GM20431 (cell line): Measurements from ENCODE around the gene FFAR1.
"Not testable (repeated sequence)": the region's sequence is repeated elsewhere in the genome, so short reads cannot be mapped to it uniquely, and the experiment has no call there.

Experiments used
- in situ Hi-C: fragments of 300-500 bp; cut with MseI, MboI; formaldehyde crosslinking; loops from one replicate; pipeline ENCODE4 v1.15.0; 2020; ENCODE audit warnings: low sequenced_read_pairs; ENCODE audit not compliant: unreplicated experiment

The FFAR1 gene

DNA sequence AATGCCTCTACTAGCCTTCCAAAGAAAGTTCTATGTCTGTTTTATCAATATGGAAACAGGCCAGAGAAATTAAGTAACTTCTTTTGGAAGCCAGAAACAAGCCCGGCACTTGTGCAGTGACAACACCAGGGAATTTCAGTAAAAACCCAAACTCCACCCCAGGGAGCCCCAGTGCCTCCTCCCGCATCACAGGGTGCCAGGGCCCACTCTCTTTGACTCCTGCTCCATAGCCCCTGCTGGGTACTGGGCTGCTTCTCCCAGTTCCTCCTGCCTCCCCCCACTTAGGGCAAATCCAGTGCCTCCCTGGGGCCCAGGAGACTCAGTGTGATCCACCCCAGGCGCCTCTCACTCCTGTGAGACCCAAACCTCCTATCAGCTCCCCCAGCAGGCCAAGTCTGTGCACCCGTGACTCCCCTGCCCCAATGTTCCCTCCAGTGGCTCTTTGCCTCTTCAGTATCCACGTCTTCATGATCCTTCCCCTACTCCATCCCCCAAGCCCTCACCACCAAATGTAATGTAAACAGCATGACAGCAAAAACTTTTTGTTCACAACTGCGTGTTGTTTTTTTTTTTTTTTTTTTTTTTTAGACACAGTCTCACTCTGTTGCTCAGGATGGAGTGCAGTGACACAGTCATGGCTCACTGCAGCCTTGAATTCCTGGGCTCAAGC, 8.2 kb downstream of the FFAR1 start:
- in situ Hi-C loops: loop anchor here (10.0 kb wide), 1 partner anchor 109 kb away; no protein-coding TSS in a partner anchor

DNA sequence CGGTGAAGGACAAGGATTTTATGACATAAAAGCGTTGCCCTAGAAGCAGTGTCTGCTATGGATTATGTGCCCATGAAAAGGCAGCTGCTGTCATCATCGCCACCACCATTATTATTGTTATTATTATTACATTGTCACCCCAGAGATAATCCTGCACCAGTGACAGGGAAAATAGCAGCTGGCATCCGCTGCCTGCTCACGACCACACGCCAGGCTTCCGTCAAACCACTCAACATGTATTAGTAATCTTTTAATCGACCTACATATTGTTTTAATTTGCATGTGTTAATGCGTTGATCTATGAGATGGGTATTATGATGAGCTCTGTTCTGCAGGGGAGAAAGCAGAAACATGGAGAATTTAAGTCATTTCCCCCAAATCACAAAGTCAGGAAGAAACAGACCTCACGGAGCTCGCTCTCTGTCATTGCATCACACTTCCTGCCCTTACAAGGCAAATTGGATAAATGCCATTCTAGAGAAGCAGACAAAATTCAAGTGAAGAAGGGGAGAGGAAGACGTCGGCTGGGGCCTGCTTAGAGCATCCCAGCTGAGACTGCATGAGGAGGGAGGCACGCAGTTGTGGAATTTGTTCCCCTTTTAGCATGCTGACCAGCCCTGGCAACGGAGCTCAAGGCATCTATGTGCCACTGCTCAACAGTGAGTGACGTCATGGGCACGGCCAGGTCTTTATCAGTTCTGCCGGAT, 10.3 kb downstream of the FFAR1 start, which contains the start of gene FFAR3:
Gene FFAR3 (plus strand): TSS at position 594 of the 707 bp plus-strand sequence. CDS start 431 bp downstream, outside the sequence.
- in situ Hi-C loops: loop anchor here (10.0 kb wide), 1 partner anchor 107 kb away; no protein-coding TSS in a partner anchor

DNA sequence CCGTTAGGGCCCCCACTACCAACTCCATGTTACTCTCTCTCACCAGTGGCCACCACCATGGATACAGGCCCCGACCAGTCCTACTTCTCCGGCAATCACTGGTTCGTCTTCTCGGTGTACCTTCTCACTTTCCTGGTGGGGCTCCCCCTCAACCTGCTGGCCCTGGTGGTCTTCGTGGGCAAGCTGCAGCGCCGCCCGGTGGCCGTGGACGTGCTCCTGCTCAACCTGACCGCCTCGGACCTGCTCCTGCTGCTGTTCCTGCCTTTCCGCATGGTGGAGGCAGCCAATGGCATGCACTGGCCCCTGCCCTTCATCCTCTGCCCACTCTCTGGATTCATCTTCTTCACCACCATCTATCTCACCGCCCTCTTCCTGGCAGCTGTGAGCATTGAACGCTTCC, 11.1 kb downstream of the FFAR1 start:
- in situ Hi-C loops: loop anchor here (10.0 kb wide), 1 partner anchor 106 kb away; no protein-coding TSS in a partner anchor

DNA sequence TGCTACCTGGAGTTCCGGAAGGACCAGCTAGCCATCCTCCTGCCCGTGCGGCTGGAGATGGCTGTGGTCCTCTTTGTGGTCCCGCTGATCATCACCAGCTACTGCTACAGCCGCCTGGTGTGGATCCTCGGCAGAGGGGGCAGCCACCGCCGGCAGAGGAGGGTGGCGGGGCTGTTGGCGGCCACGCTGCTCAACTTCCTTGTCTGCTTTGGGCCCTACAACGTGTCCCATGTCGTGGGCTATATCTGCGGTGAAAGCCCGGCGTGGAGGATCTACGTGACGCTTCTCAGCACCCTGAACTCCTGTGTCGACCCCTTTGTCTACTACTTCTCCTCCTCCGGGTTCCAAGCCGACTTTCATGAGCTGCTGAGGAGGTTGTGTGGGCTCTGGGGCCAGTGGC, 11.7 kb downstream of the FFAR1 start:
- in situ Hi-C loops: loop anchor here (10.0 kb wide), 1 partner anchor 105 kb away; no protein-coding TSS in a partner anchor

DNA sequence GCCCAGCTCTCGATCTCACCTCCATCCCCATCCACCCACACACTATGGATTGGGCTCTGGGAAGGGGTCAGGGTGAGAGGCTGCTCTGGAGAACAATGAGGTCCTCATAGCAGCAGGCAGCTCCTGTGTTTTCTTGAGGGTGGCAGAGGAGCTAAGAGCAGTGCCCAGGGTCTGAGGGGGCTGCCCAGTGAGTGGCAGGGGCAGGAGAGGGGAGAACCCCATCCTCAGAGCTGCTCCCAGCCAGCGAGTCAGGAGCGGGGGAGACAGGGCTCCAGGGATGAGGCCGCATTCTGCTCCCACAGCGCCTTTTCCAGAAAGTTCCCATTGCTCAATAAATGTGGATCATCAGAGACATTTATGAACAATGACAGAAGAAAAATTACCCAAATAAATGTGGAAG, 12.4 kb downstream of the FFAR1 start:
- in situ Hi-C loops: not testable (repeated sequence)

DNA sequence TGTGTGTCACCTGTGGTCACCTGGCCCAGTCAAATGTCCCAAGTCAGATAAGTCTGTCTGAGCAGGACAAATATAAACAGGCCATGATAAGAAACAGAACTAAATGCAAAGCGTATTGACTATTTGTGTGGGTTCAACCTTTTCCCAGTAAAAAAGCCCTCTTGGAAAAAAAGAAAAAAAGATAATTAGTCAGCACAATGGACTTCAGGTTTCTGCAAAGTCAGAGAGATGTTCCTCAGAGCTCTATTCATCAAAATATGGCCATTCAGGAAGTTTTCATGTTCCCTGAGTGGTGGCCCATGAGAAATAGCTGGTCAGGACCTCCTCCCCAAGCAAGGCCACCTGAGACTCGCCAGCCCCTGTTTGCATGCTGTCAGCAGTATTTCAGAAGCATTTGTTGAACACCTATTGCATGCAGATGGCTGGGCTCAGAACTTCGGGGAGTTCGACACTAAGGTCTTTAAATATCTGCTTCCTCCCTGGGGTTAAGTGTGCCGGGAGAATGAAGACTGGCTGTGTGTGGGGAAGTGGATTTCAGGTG, 13.2 kb downstream of the FFAR1 start:
- in situ Hi-C loops: no loop called here

DNA sequence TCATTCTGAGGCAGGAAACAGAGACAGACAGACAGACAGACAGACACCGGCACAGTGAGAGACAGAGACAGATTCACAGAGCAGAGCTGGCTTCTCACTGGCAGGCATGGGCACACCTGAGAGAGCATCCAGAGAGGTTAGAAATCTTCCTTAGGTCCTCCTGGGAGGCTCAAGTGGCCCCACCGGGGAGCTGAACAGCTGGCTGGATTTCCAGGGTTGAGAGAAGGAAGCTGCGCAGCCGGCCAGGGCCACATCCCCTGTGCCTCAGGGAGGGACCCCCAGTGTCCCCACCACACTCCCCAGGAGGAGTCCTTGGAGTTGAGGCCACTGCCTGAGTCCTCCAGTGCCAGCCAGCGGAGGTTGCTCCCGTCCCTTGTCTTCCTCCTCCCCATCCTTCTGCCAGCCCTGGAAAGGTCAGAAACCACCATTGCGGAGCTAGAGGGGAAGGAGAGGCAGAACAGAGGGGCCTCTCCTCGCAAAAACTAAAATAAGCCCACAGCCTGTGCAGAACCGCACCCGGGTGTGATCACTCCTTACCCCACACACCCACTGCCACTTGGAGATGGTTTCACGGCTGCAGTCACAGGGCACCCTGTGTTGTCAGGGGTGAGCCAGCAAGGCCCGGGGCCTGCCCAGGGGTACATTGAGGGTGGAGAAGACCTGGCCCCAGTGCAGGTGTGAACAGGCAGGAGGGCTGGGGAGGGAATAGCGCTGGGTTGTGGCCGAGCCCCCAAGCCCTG, 14.7 kb downstream of the FFAR1 start:
- in situ Hi-C loops: no loop called here

DNA sequence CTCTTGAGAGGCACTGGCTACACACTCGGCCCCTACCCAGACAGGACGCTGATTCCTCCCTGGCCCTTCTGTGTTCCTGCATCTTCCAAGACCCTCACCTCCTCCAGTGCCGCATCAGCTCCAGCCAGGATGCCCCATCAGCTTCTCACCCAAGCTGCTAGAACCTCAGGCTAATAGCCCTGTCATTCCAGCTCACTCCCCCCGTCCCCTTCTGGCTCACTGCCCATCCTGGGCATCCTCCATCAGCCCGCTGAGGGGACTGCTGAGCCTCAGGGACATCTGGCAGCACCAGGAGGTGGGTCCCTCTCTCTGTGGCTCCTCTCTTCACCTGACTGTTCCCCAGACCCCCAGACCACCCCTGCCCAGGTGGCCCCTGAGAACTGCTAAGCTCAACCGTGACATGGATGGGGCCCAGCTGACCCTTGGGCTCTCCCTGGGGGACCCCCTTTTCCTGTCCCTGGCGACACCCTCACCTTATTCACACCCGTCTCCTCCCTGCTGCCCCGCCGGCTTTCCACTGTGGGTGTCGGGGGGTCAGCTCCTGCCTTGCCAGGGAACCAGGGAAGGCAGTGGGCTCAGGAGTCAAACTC, 15.4 kb downstream of the FFAR1 start:
- in situ Hi-C loops: no loop called here

DNA sequence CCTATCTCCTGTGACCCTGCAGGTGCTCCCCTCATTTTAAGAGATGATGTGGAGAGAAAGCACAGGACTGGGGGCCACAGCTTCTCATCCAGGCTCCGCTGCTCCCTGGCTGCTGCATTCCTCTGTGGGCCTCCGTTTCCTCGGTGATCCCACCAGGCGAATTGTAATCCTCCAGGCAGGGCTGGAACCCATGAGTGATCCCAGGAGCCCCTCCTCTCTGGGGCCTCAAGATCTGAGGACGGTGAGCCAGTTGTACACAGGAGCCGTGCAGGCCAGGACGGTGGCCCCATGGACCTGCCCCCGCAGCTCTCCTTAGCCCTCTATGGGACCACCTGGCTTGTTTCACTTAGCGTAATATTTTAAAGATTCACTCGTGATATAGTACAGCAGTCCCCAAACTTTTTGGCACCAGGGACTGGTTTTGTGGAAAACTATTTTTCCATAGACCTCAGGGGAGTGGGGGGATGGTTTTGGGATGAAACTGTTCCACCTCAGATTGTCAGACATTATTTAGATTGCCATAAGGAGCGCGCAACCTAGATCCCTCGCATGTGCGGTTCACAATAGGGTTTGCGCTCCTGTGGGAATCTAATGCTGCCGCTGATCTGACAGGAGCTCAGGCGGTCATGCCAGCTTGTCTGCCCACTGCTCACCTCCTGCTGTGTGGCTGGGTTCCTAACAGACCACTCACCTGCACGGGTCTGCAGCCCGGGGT, 16.2 kb downstream of the FFAR1 start:
- in situ Hi-C loops: no loop called here

DNA sequence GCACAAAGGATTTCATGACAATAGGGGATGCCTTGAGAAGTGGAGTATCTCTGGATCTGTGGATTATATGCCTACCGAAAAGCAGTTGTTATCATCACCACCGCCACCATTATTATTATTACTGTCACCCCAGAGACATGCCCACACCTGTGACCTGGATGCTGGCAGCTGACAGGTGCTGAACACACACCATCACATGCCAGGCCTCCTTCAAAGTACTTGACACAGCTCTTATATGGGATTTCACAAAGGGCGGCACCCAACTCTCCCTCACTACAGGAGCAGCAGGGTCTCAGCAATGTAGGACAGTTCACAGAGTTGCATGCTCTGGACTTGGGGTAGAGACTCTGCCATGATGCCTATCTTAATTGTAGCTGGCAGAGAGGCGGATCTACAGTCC, 17.6 kb downstream of the FFAR1 start:
- in situ Hi-C loops: no loop called here

DNA sequence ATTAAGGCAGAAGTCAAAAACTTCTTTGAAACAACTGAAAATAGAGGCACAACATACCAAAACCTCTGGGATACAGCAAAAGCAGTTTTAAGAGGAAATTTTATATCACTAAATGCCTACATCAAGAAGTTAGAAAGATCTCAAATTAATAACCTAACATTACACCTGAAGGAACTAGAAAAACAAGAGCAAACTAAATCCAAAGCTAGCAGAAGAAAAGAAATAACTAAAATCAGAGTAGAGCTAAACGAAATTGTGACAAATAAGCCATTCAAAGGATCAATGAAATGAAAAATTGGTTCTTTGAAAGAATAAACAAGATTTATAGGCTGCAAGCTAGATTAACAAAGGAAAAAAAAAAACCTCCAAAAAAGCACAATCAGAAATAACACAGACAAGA, 20.7 kb downstream of the FFAR1 start:
- in situ Hi-C loops: no loop called here

DNA sequence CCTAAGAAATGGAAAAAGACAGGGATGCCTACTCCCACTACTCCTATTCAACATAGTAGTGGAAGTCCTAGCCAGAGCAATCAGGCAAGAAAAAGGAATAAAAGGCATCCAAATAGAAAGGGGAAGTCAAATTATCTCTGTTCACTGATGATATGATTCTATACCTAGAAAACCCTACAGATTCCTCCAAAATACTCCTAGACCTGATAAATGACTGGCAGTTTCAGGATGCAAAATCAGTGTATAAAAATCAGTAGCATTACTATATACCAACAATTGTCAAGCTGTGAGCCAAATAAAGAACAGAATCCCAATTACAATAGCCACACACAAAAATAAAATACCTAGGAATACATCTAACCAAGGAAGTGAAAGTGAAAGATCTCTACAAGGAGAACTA, 21.8 kb downstream of the FFAR1 start:
- in situ Hi-C loops: no loop called here

DNA sequence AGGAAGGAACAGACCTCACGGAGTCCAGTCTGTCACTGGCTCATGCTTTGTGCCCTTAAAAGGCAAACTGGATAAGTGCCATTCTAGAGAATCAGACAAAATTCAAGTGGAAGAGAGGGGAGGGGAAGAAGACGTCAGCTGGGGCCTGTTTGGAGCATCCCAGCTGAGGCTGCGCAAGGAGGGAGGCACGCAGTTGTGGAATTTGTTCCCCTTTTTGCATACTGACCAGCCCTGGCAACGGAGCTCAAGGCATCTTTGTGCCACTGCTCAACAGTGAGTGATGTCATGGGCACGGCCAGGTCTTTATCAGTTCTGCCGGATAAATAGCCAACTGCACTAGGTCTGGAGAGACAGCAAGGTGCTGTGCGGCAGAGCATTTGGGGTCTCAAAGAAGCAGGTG, 23.0 kb downstream of the FFAR1 start, which contains the start of gene GPR42:
Gene GPR42 (plus strand): TSS at position 347 of the 400 bp plus-strand sequence. CDS start 292 bp downstream, outside the sequence.
- in situ Hi-C loops: no loop called here

DNA sequence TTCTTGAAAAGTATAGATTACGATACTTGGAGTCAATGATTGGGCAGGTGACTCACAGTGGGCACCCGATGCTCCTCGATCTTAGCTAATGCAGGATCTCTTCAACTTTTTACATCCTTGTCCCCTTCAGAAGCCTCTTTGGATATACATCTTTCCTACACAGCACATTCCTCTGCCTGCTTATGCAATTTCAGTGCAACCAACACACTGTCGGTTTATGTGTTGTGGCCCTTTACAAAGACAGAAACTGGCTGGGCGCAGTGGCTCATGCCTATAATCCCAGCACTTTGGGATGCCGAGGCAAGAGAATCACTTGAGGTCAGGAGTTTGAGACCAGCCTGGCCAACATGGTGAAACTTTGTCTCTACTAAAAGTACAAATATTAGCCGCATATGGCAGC, 25.8 kb downstream of the FFAR1 start:
- in situ Hi-C loops: no loop called here

DNA sequence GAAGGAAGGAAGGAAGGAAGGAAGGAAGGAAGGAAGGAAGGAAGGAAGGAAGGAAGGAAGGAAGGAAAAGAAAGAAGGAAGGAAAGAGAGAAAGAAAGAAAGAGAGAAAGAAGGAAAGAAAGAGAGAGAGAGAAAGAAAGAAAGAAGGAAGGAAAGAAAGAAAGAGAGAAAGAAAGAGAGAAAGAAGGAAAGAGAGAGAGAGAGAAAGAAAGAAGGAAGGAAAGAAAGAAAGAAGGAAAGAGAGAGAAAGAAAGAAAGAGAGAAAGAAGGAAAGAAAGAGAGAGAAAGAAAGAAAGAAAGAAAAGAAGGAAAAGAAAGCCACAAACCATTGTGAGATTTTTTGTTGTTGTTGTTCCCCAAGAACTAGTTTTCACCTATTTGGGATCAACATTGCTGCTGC, 26.3 kb downstream of the FFAR1 start:
- in situ Hi-C loops: not testable (repeated sequence)

DNA sequence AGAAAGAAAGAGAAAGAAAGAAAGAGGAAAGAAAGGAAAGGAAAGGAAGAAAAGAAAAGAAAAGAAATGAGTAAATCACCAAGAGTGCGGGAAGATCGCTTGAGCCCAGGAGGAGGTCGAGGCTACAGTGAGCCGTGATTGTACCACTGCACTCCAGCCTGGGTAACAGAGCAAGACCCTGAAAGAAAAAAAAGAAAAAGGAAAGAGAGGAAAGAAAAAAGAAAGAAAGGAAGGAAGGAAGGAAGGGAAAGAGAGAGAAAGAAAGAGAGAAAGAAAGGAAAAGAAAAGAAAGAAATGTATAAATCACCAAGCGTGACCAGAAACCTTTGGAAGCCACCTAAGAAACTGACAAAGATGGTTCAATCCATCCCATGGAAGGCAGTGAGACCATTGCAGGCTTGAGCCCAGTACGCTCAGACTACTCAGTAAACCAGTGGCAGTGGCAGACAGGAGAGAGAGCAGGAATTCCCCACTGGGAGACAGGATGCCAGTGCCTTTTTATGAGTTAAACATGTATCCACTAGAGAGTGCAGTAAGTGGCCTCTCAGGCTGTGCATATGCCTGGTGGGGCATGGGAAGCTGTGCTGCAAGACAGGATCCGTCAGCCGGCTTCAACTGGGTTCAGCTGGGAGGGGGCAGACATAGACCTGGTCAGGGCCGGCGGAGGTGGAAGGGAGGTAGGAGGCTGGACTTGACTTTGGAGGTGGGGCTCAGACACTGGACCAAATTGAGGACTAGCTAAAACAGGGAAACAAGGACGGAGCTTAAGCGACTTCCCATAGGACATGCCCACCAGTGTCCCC, 28.0 kb downstream of the FFAR1 start:
- in situ Hi-C loops: no loop called here

DNA sequence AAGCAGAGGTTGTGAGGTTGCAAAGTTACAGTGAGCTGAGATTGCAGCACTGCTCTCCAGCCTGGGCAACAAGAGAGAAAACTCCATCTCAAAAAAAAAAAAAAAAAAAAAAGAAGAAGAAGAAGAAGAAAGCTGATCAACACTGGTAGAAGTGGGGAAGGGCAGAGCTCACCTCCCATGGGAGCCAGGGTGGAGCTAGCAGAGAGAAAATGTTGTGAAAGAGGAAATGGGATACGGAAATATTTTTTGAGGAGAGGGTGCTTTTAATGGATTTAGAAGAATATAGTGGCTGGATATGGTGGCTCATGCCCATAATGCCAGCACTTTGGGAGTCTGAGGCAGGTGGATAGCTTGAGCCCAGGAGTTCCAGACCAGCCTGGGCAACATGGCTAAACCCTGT, 30.0 kb downstream of the FFAR1 start:
- in situ Hi-C loops: no loop called here

DNA sequence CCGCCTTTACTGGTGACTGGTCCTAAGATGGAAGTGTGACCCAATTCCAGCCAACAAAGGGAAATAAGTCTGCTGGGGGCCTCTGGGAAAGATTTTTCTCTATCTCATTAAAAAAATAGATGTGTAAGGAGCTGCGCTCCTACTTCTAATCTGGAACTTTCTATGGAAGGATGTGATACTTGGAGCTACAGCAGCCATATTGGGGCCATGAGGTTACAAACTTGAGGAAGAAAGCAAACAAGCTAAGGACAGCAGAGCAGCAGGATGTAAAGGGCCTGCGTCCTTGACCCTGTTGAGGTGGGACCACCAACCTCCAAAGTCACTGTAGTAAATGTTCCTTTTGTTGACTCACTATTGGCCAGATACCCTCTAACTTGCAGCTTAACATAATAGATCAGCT, 30.7 kb downstream of the FFAR1 start:
- in situ Hi-C loops: no loop called here

DNA sequence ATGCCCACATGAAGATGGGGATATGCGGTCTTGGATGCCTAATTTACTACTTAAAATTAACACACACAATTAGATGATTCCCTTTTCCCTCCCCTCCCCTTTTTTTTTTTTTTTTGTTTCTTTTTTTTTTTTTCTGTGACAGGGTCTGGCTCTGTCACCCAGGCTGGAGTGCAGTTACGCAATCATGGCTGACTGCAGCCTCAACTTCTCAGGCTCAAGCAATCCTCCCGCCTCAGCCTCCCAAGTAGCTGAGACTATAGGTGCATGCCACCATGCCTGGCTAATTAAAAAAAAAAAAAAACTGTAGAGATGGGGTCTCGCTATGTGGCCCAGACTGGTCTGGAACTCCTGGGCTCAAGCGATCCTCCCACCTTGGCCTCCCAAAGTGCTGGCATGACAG, 31.8 kb downstream of the FFAR1 start:
- in situ Hi-C loops: not testable (repeated sequence)
